Measurements from ENCODE around the gene MMP11. TPM values are rescaled to one million over a fixed set of nuclear protein-coding genes. Genes with fewer than 3 reads are reported as not detected.

The MMP11 gene
- total and polyA plus RNA-seq, 2 experiments from 2014 or later: 5.3 to 17.4 TPM

DNA sequence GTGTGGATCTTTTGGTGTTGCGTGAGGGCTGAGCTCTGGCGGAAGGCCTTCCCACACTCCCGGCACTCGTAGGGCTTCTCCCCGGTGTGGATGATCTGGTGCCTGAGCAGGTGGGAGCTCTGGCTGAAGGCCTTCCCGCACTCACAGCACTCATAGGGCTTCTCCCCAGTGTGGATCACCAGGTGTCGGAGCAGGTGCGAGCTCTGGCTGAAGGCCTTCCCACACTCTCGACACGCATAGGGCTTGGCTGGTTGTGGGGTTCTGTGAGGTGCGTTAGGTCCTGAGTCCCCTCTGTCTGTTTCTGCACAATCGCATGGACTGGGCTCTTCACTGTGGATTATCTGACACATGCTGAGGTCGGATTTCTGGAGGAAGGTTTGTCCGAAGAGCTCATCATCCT is 28.2 kb upstream of the MMP11 start (continued):
- TF ChIP-seq, protein P1, sequence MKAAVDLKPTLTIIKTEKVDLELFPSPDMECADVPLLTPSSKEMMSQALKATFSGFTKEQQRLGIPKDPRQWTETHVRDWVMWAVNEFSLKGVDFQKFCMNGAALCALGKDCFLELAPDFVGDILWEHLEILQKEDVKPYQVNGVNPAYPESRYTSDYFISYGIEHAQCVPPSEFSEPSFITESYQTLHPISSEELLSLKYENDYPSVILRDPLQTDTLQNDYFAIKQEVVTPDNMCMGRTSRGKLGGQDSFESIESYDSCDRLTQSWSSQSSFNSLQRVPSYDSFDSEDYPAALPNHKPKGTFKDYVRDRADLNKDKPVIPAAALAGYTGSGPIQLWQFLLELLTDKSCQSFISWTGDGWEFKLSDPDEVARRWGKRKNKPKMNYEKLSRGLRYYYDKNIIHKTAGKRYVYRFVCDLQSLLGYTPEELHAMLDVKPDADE (IDR thresholded peaks at IDR 0.05): no peak
- TF ChIP-seq CREB1 (CRISPR knock-in tag; IDR thresholded peaks at IDR 0.05; ENCODE audit: low read depth) (no peak), POLR2AphosphoS5 (IDR thresholded peaks at IDR 0.05; ENCODE audit: low read depth) (no peak), EZH2 (IDR thresholded peaks at IDR 0.05; ENCODE audit: low read depth, unreplicated experiment) (no peak), NANOG (IDR thresholded peaks at IDR 0.05; ENCODE audit: borderline replicate concordance) (no peak), EZH2phosphoT487 (IDR thresholded peaks at IDR 0.05; ENCODE audit: unreplicated experiment) (no peak)
- TF ChIP-seq, protein P2, sequence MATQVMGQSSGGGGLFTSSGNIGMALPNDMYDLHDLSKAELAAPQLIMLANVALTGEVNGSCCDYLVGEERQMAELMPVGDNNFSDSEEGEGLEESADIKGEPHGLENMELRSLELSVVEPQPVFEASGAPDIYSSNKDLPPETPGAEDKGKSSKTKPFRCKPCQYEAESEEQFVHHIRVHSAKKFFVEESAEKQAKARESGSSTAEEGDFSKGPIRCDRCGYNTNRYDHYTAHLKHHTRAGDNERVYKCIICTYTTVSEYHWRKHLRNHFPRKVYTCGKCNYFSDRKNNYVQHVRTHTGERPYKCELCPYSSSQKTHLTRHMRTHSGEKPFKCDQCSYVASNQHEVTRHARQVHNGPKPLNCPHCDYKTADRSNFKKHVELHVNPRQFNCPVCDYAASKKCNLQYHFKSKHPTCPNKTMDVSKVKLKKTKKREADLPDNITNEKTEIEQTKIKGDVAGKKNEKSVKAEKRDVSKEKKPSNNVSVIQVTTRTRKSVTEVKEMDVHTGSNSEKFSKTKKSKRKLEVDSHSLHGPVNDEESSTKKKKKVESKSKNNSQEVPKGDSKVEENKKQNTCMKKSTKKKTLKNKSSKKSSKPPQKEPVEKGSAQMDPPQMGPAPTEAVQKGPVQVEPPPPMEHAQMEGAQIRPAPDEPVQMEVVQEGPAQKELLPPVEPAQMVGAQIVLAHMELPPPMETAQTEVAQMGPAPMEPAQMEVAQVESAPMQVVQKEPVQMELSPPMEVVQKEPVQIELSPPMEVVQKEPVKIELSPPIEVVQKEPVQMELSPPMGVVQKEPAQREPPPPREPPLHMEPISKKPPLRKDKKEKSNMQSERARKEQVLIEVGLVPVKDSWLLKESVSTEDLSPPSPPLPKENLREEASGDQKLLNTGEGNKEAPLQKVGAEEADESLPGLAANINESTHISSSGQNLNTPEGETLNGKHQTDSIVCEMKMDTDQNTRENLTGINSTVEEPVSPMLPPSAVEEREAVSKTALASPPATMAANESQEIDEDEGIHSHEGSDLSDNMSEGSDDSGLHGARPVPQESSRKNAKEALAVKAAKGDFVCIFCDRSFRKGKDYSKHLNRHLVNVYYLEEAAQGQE (IDR thresholded peaks at IDR 0.05; ENCODE audit: unreplicated experiment): no peak

DNA sequence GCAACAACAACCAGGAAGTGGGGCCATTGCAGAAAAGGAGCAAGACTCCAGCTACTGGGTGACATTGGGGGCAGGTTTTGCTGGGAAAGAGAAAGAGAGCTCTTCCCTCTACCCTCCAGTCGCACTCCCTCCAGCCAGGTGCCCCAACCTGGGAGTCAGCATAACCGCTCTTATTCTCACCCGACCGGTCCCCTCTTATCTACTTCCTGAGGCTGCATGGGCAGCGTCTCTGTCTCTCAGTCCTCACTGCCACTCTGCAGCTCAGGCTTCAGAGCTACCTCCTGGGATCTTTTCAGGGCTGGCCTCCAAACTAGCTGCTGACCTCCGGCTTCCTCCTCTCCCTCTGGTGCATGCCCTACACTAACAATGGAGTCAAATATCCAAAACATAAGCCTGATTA is 26.9 kb upstream of the MMP11 start:
- H3K36me3 ChIP-seq (ENCODE audit: insufficient read depth): no peaks in the 10 kb centered on the region
- TF ChIP-seq, protein P2 (IDR thresholded peaks at IDR 0.05; ENCODE audit: unreplicated experiment): no peak
- TF ChIP-seq JUNB (IDR thresholded peaks at IDR 0.05; ENCODE audit: unreplicated experiment) (no peak), CREB1 (CRISPR knock-in tag; IDR thresholded peaks at IDR 0.05; ENCODE audit: low read depth) (no peak), NANOG (IDR thresholded peaks at IDR 0.05; ENCODE audit: borderline replicate concordance) (no peak), EZH2 (IDR thresholded peaks at IDR 0.05; ENCODE audit: low read depth, unreplicated experiment) (no peak), ZNF114 (CRISPR knock-in tag; IDR thresholded peaks at IDR 0.05) (no peak), ZNF331 (CRISPR knock-in tag; IDR thresholded peaks at IDR 0.05; ENCODE audit: low read depth) (no peak), EZH2phosphoT487 (IDR thresholded peaks at IDR 0.05; ENCODE audit: unreplicated experiment) (no peak)
- TF ChIP-seq, protein P3, sequence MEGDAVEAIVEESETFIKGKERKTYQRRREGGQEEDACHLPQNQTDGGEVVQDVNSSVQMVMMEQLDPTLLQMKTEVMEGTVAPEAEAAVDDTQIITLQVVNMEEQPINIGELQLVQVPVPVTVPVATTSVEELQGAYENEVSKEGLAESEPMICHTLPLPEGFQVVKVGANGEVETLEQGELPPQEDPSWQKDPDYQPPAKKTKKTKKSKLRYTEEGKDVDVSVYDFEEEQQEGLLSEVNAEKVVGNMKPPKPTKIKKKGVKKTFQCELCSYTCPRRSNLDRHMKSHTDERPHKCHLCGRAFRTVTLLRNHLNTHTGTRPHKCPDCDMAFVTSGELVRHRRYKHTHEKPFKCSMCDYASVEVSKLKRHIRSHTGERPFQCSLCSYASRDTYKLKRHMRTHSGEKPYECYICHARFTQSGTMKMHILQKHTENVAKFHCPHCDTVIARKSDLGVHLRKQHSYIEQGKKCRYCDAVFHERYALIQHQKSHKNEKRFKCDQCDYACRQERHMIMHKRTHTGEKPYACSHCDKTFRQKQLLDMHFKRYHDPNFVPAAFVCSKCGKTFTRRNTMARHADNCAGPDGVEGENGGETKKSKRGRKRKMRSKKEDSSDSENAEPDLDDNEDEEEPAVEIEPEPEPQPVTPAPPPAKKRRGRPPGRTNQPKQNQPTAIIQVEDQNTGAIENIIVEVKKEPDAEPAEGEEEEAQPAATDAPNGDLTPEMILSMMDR (conservative IDR thresholded peaks at IDR 0.05; ENCODE audit: low read depth in 2 of 2): no peak

More for the DNA sequence above, 26.9 kb upstream of the MMP11 start:
- Histone ChIP-seq H2AFZ (no peak overlapping the region), H3K27ac (ENCODE audit: low read depth) (no peak overlapping the region), H3K4me2 (no peak overlapping the region), H3K9me2 (ENCODE audit: insufficient read depth) (no peaks in the 10 kb centered on the region), H3K4me3 (no peak overlapping the region), H3K4me1 (ENCODE audit: insufficient read depth) (peaks cover 5% of the 10 kb centered on the region), H3F3A (replicated peaks; ENCODE audit: low read depth) (0 out of 2 replicates have a peak, but pooled peaks cover 5% of the 10 kb centered on the region), H4K20me1 (replicated peaks; ENCODE audit: insufficient read depth) (no peaks in the 10 kb centered on the region), H3K27me3 (ENCODE audit: insufficient read depth) (no peaks in the 10 kb centered on the region), H3K79me2 (replicated peaks; ENCODE audit: insufficient read depth) (no peaks in the 10 kb centered on the region; the same call in 1 of the 2 replicates)
- ATAC-seq: no peak
- Mint-ChIP-seq H3K36me3 (ENCODE audit: low read depth) (peaks cover 20% of the 10 kb centered on the region), H3K4me1 (peaks cover 13% of the 10 kb centered on the region), H3K4me3 (no peak overlapping the region), H3K27ac (0 out of 2 replicates have a peak overlapping the region, but pooled peaks have one; percentile 18), H3K27me3 (ENCODE audit: insufficient read depth, low read depth, poor library complexity) (peaks cover 7% of the 10 kb centered on the region), H3K9me3 (no peaks in the 10 kb centered on the region; the same call in 2 of the 3 replicates)
- DNase-seq (ENCODE audit: low spot score): no peak
